IMR-90 (cell line): ENCODE results near the gene TTC3.

Experiments used
- CEBPB ChIP-seq: IDR thresholded peaks from 2 replicates; pipeline ENCODE4 v1.6.1; 2012; ENCODE audit warnings: low read depth, low read length, improper control_type of control experiment
- CTCF ChIP-seq: conservative IDR thresholded peaks from 2 replicates; pipeline ENCODE4 v1.5.1; 2012; ENCODE audit warnings: mild to moderate bottlenecking, low read depth, low read length, improper control_type of control experiment
- FOS ChIP-seq: fragments of 150-350 bp; IDR thresholded peaks from 2 replicates; pipeline ENCODE4 v1.6.1; 2016; ENCODE audit warnings: low read depth, low read length
- MAFK ChIP-seq: IDR thresholded peaks from 2 replicates; pipeline ENCODE4 v1.6.1; 2012; ENCODE audit warnings: low read depth, low read length, improper control_type of control experiment
- MAZ ChIP-seq: IDR thresholded peaks from 2 replicates; pipeline ENCODE4 v1.6.1; 2012; ENCODE audit warnings: low read depth, mild to moderate bottlenecking, low read length, improper control_type of control experiment, moderate library complexity, borderline replicate concordance
- POLR2A ChIP-seq: IDR thresholded peaks from 2 replicates; pipeline ENCODE4 v1.6.1; 2012; ENCODE audit warnings: mild to moderate bottlenecking, low read depth, low read length
- RAD21 ChIP-seq: IDR thresholded peaks from 2 replicates; pipeline ENCODE4 v1.6.1; 2012; ENCODE audit warnings: low read length, improper control_type of control experiment
- RCOR1 ChIP-seq: IDR thresholded peaks from 2 replicates; pipeline ENCODE4 v1.6.1; 2012; ENCODE audit warnings: mild to moderate bottlenecking, low read length, improper control_type of control experiment; ENCODE audit not compliant: insufficient replicate concordance
- RFX5 ChIP-seq: IDR thresholded peaks from 2 replicates; pipeline ENCODE4 v1.8.0; 2012; ENCODE audit warnings: low read depth, mild to moderate bottlenecking, low read length, moderate library complexity
- SMC3 ChIP-seq: fragments of 150-350 bp; IDR thresholded peaks from 2 replicates; pipeline ENCODE4 v1.6.1; 2016; ENCODE audit warnings: low read depth, mild to moderate bottlenecking, antibody characterized with exemption, low read length, moderate library complexity
- USF2 ChIP-seq: fragments of 150-350 bp; IDR thresholded peaks from 2 replicates; pipeline ENCODE4 v1.6.1; 2017; ENCODE audit warnings: mild to moderate bottlenecking, antibody characterized with exemption, low read length, low read depth

- TF ChIP-seq CTCF = no peak
- no peak for TF ChIP-seq MAZ
- no peak for TF ChIP-seq RCOR1
- TF ChIP-seq MAFK = no peak
- no peak for TF ChIP-seq SMC3
- TF ChIP-seq RAD21 = no peak
- TF ChIP-seq USF2 = no peak
- TF ChIP-seq RFX5 = no peak
- no peak for TF ChIP-seq POLR2A
- no peak for TF ChIP-seq CEBPB
- TF ChIP-seq FOS = no peak
These were observed 115.8 kb downstream of the TTC3 start for GRCh38 chr21:37188825-37189224.
